ENCODE data around the gene C20orf173. TPM values are rescaled to one million over a fixed set of nuclear protein-coding genes. Genes with fewer than 3 reads are reported as not detected.
A peak's percentile ranks its signal among the peaks of the same experiment; 100 is the strongest.
"Not testable (repeated sequence)": the region's sequence is repeated elsewhere in the genome, so short reads cannot be mapped to it uniquely, and the experiment has no call there.

C20orf173 gene
- total and polyA plus RNA-seq, 11 donors, result not detected

GRCh38 chr20:35523298-35523888, 6.1 kb downstream of the C20orf173 start:
- WGBS, 4 donors, result 73 to 80% (median 77%) methylated on average over 6 of the region's 6 CpGs
- intact Hi-C loops (cut with DNase I), result no loop called here
- no peak for TF ChIP-seq POLR2A (IDR thresholded peaks at IDR 0.05)
- TF ChIP-seq, protein P1, sequence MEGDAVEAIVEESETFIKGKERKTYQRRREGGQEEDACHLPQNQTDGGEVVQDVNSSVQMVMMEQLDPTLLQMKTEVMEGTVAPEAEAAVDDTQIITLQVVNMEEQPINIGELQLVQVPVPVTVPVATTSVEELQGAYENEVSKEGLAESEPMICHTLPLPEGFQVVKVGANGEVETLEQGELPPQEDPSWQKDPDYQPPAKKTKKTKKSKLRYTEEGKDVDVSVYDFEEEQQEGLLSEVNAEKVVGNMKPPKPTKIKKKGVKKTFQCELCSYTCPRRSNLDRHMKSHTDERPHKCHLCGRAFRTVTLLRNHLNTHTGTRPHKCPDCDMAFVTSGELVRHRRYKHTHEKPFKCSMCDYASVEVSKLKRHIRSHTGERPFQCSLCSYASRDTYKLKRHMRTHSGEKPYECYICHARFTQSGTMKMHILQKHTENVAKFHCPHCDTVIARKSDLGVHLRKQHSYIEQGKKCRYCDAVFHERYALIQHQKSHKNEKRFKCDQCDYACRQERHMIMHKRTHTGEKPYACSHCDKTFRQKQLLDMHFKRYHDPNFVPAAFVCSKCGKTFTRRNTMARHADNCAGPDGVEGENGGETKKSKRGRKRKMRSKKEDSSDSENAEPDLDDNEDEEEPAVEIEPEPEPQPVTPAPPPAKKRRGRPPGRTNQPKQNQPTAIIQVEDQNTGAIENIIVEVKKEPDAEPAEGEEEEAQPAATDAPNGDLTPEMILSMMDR (IDR thresholded peaks at IDR 0.05), result peak in 10 of 12 donors; percentile 19 to 48 (median 32)
- ATAC-seq (no peak), DNase-seq (no peak)
- no peak overlapping the region for H3K4me3 ChIP-seq
- no peaks in the 10 kb centered on the region for H3K27me3 ChIP-seq
- H3K36me3 ChIP-seq, result no peaks in the 10 kb centered on the region
- H3K27ac ChIP-seq, result no peak overlapping the region
- no peaks in the 10 kb centered on the region for H3K9me3 ChIP-seq
- no peaks in the 10 kb centered on the region for H3K4me1 ChIP-seq

- intact Hi-C loops (cut with DNase I), result loop anchor here in 2 of 10 donors (10.0 kb wide), 2 partner anchors 176 to 366 kb away; partner anchors contain the start of genes NFS1 (in 1 of the 2) and ROMO1 (in 1 of the 2)
Observed at GRCh38 chr20:35518955-35519354, 10.5 kb downstream of the C20orf173 start.

GRCh38 chr20:35517767-35518166, 11.7 kb downstream of the C20orf173 start:
- DNase-seq, H3K27me3 ChIP-seq, H3K9me3 ChIP-seq, H3K27ac ChIP-seq, H3K4me3 ChIP-seq, ATAC-seq: not testable (repeated sequence)
- Histone ChIP-seq H3K4me1 (peaks cover 0 to 12% (median 0%) of the 10 kb centered on the region in 12 donors), H3K36me3 (peaks cover 0 to 13% (median 0%) of the 10 kb centered on the region in 9 donors)
- intact Hi-C loops (cut with DNase I), result loop anchor here in 2 of 10 donors (10.0 kb wide), 2 partner anchors 177 to 367 kb away; partner anchors contain the start of genes NFS1 (in 1 of the 2) and ROMO1 (in 1 of the 2)
- WGBS, 4 donors, result 80 to 94% (median 92%) methylated on average over 5 of the region's 5 CpGs

More at GRCh38 chr20:35518955-35519354, 10.5 kb downstream of the C20orf173 start:
- TF ChIP-seq POLR2A (IDR thresholded peaks at IDR 0.05), result no peak
- TF ChIP-seq, protein P1 (IDR thresholded peaks at IDR 0.05), result no peak
- 84 to 90% (median 87%) methylated on average over 9 of the region's 9 CpGs for WGBS, 4 donors
- no peak for DNase-seq
- no peak overlapping the region for H3K4me3 ChIP-seq
- H3K36me3 ChIP-seq, result peaks cover 0 to 4% (median 0%) of the 10 kb centered on the region in 9 donors
- peaks cover 0 to 12% (median 0%) of the 10 kb centered on the region in 12 donors for H3K4me1 ChIP-seq
- H3K9me3 ChIP-seq, result no peaks in the 10 kb centered on the region
- H3K27ac ChIP-seq, result no peak overlapping the region
- no peak for ATAC-seq
- H3K27me3 ChIP-seq, result no peaks in the 10 kb centered on the region

GRCh38 chr20:35517125-35517524, 12.3 kb downstream of the C20orf173 start:
- ATAC-seq, result peak; percentile 64 to 82 (median 75)
- no peak overlapping the region for H3K27ac ChIP-seq
- no peaks in the 10 kb centered on the region for H3K9me3 ChIP-seq
- 35 to 57% (median 47%) methylated on average over 1 of the region's 1 CpG for WGBS, 4 donors
- H3K36me3 ChIP-seq, result peaks cover 0 to 20% (median 0%) of the 10 kb centered on the region in 9 donors
- TF ChIP-seq, protein P1 (IDR thresholded peaks at IDR 0.05), result no peak
- no peak for TF ChIP-seq POLR2A (IDR thresholded peaks at IDR 0.05)
- intact Hi-C loops (cut with DNase I), result loop anchor here in 2 of 10 donors (10.0 kb wide), 2 partner anchors 178 to 368 kb away; partner anchors contain the start of genes NFS1 (in 1 of the 2) and ROMO1 (in 1 of the 2)
- no peaks in the 10 kb centered on the region for H3K27me3 ChIP-seq
- peaks cover 0 to 12% (median 0%) of the 10 kb centered on the region in 12 donors for H3K4me1 ChIP-seq
- peak in 3 of 5 donors; percentile 19 to 62 (median 27) for DNase-seq
- no peak overlapping the region for H3K4me3 ChIP-seq

All from heart left ventricle (tissue), 16 donors.